OCI-LY3 (cell line): ENCODE results near the gene SOD1.

Experiments used
- EZH2phosphoT487 ChIP-seq: fragments of 200-600 bp; shearing (Covaris generic); IDR thresholded peaks from 2 replicates; pipeline ENCODE4 v1.6.1; 2018; ENCODE audit warnings: antibody characterized with exemption, mixed run types, low read depth
- TF ChIP-seq, protein P1 (sequence below): fragments of 200-600, 300-600 bp; sonication (generic); IDR thresholded peaks from 2 replicates; pipeline ENCODE4 v1.5.1; 2014; ENCODE audit warnings: antibody characterized with exemption, low read length, low read depth

DNA sequence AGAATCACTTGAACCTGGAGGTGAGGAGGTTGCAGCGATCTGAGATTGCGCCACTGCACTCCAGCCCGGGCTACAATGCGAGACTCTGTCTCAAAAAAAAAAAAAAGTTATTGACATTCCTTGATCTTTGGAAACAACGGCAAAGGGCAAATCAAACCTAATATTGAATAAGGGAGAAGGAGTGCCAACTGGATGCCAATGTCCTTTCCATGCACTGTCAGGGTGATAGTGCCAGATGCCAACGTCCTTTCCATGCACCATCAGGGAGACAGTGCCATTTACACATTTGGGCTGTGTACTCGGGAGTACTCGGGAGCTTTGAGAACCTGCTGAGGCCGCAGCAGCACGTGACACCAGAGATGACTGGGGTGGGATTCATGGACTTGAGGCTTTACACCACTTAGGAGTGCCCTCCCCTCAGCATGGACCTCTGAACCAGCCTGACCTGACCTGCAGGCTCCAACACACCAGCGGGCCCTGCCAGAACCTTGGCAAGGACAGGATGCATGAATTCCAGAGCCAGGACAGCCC is 34.5 kb upstream of the SOD1 start:
- TF ChIP-seq, protein P1, sequence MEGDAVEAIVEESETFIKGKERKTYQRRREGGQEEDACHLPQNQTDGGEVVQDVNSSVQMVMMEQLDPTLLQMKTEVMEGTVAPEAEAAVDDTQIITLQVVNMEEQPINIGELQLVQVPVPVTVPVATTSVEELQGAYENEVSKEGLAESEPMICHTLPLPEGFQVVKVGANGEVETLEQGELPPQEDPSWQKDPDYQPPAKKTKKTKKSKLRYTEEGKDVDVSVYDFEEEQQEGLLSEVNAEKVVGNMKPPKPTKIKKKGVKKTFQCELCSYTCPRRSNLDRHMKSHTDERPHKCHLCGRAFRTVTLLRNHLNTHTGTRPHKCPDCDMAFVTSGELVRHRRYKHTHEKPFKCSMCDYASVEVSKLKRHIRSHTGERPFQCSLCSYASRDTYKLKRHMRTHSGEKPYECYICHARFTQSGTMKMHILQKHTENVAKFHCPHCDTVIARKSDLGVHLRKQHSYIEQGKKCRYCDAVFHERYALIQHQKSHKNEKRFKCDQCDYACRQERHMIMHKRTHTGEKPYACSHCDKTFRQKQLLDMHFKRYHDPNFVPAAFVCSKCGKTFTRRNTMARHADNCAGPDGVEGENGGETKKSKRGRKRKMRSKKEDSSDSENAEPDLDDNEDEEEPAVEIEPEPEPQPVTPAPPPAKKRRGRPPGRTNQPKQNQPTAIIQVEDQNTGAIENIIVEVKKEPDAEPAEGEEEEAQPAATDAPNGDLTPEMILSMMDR, result no peak
- TF ChIP-seq EZH2phosphoT487, result no peak
